PC-9 (cell line): ENCODE measurements around the gene RGS18. TPM values are rescaled to one million over a fixed set of nuclear protein-coding genes. Genes with fewer than 3 reads are reported as not detected.
A peak's percentile ranks its signal among the peaks of the same experiment; 100 is the strongest.

Experiments used
- BruUV-seq: library from RNA; stranded (reverse); fragments of 400-500 nt; replicated peaks from 2 replicates; lab custom pipeline; 2021; lab: Mats Ljungman, UMichigan
- CTCF ChIA-PET: fragments of 300-600 bp; sonication (Branson Sonifier 250); formaldehyde crosslinking; loops from one replicate; lab custom pipeline; 2022; ENCODE audit warnings: antibody characterized with exemption; lab: Charles Lee
- POLR2A ChIA-PET: fragments of 300-600 bp; sonication (Branson Sonifier 250); formaldehyde crosslinking; loops from one replicate; lab custom pipeline; 2022; ENCODE audit warnings: antibody characterized with exemption; ENCODE audit not compliant: unreplicated experiment; lab: Charles Lee
- DNase-seq, 2 experiments: peaks; one replicate each; pipeline versions ENCODE4 v3.0.0 to v3.0.0-alpha.2; 2015 to 2022; ENCODE audit warnings: mixed read lengths in 1 of 2
- H2AFZ ChIP-seq: fragments of 200-600 bp; sonication (generic); 2 replicates; pipeline ENCODE4 v1.8.1; 2017; ENCODE audit warnings: antibody characterized with exemption
- H3F3A ChIP-seq: fragments of 200-600 bp; sonication (generic); 2 replicates; pipeline ENCODE4 v1.8.1; 2017; ENCODE audit warnings: antibody characterized with exemption, mild to moderate bottlenecking, low read depth; ENCODE audit not compliant: insufficient read depth
- H3K27ac ChIP-seq: fragments of 200-600 bp; sonication (generic); 2 replicates; pipeline ENCODE4 v1.6.1; 2016; ENCODE audit warnings: mixed run types
- H3K27me3 ChIP-seq: fragments of 200-600 bp; sonication (generic); 2 replicates; pipeline ENCODE4 v1.6.1; 2016; ENCODE audit warnings: low read depth, mixed run types; ENCODE audit not compliant: insufficient read depth
- H3K36me3 ChIP-seq: fragments of 200-600 bp; sonication (generic); 2 replicates; pipeline ENCODE4 v1.6.1; 2016; ENCODE audit warnings: low read depth, mixed run types
- H3K4me1 ChIP-seq: fragments of 200-600 bp; sonication (generic); replicated peaks from 2 replicates; pipeline ENCODE4 v1.6.1; 2016; ENCODE audit warnings: mixed run types; ENCODE audit not compliant: insufficient read depth
- H3K4me2 ChIP-seq: fragments of 200-600 bp; sonication (generic); 2 replicates; pipeline ENCODE4 v1.6.1; 2017; ENCODE audit warnings: mixed run types
- H3K4me3 ChIP-seq: fragments of 200-600 bp; sonication (generic); 2 replicates; pipeline ENCODE4 v1.6.1; 2016; ENCODE audit warnings: mixed run types
- H3K79me2 ChIP-seq: fragments of 200-600 bp; sonication (generic); 2 replicates; pipeline ENCODE4 v1.6.1; 2017; ENCODE audit warnings: low read depth, mixed run types
- H3K9me2 ChIP-seq: fragments of 200-600 bp; sonication (generic); 2 replicates; pipeline ENCODE4 v1.8.1; 2017; ENCODE audit warnings: mild to moderate bottlenecking; ENCODE audit not compliant: insufficient read depth
- H3K9me3 ChIP-seq: fragments of 200-600 bp; sonication (generic); 2 replicates; pipeline ENCODE4 v1.8.1; 2016; ENCODE audit warnings: low read depth; ENCODE audit not compliant: insufficient read depth
- H4K20me1 ChIP-seq: fragments of 200-600 bp; sonication (generic); 2 replicates; pipeline ENCODE4 v1.8.1; 2017; ENCODE audit not compliant: insufficient read depth
- CTCF ChIP-seq: fragments of 200-600 bp; sonication (generic); conservative IDR thresholded peaks from 2 replicates; pipeline ENCODE4 v1.6.1; 2017; ENCODE audit warnings: mixed run types, antibody characterized with exemption, mild to moderate bottlenecking, moderate library complexity
- EZH2 ChIP-seq: fragments of 200-600 bp; sonication (generic); IDR thresholded peaks from 2 replicates; pipeline ENCODE4 v1.8.0; 2017; ENCODE audit warnings: antibody characterized with exemption, low read depth
- intact Hi-C: fragments of 100-400 bp; cut with micrococcal nuclease; formaldehyde crosslinking; loops from one replicate; pipeline ENCODE4 v1.10.0; 2022; ENCODE audit not compliant: unreplicated experiment
- total RNA-seq: library from RNA; stranded (reverse); gene quantifications from 2 replicates; pipeline ENCODE4 v1.2.3, GENCODE V29; 2021

RGS18 gene
- total RNA-seq, 1 experiment from 2014 or later = not detected

- H2AFZ ChIP-seq = no peak overlapping the region; the same call in 1 of the 2 replicates
- H3F3A ChIP-seq = no peaks in the 10 kb centered on the region
- POLR2A ChIA-PET = no interaction called here
- CTCF ChIA-PET = no interaction called here
- H3K27me3 ChIP-seq = no peaks in the 10 kb centered on the region
- H4K20me1 ChIP-seq = no peaks in the 10 kb centered on the region
- intact Hi-C loops = no loop called here
- BruUV-seq = no TSS peak
- TF ChIP-seq CTCF (no peak), EZH2 (no peak)
- H3K9me3 ChIP-seq = no peaks in the 10 kb centered on the region
- no peaks in the 10 kb centered on the region for H3K79me2 ChIP-seq
- no peak overlapping the region for H3K4me3 ChIP-seq
- DNase-seq = no peak
- no peak overlapping the region for H3K4me2 ChIP-seq
- H3K4me1 ChIP-seq = no peaks in the 10 kb centered on the region
- H3K36me3 ChIP-seq = no peaks in the 10 kb centered on the region
- H3K9me2 ChIP-seq = no peaks in the 10 kb centered on the region
- no peak overlapping the region for H3K27ac ChIP-seq
These were observed 9.8 kb downstream of the RGS18 start for GRCh38 chr1:192167911-192168700.

GRCh38 chr1:192168964-192169363, 10.7 kb downstream of the RGS18 start:
- TF ChIP-seq CTCF (no peak), EZH2 (no peak)
- BruUV-seq = no TSS peak
- H4K20me1 ChIP-seq = no peaks in the 10 kb centered on the region
- H3K36me3 ChIP-seq = no peaks in the 10 kb centered on the region
- no peaks in the 10 kb centered on the region for H3K27me3 ChIP-seq
- no peak for DNase-seq
- H3K9me3 ChIP-seq = no peaks in the 10 kb centered on the region
- intact Hi-C loops = no loop called here
- ChIA-PET POLR2A (no interaction called here), CTCF (no interaction called here)
- no peaks in the 10 kb centered on the region for H3K79me2 ChIP-seq
- H3K4me2 ChIP-seq = no peak overlapping the region
- no peaks in the 10 kb centered on the region for H3K4me1 ChIP-seq
- H3K9me2 ChIP-seq = no peaks in the 10 kb centered on the region
- no peaks in the 10 kb centered on the region for H3F3A ChIP-seq
- H2AFZ ChIP-seq = 0 out of 2 replicates have a peak overlapping the region, but pooled peaks have one; percentile 60
- H3K27ac ChIP-seq = no peak overlapping the region
- no peak overlapping the region for H3K4me3 ChIP-seq

GRCh38 chr1:192170196-192170984, 12.1 kb downstream of the RGS18 start:
- Histone ChIP-seq H3K79me2 (no peaks in the 10 kb centered on the region), H3K27me3 (no peaks in the 10 kb centered on the region), H3K4me1 (no peaks in the 10 kb centered on the region), H2AFZ (no peak overlapping the region), H4K20me1 (no peaks in the 10 kb centered on the region), H3K27ac (no peak overlapping the region), H3K4me3 (no peak overlapping the region), H3K9me3 (no peaks in the 10 kb centered on the region), H3K36me3 (no peaks in the 10 kb centered on the region), H3K9me2 (peaks cover 4% of the 10 kb centered on the region; the same call in 1 of the 2 replicates), H3K4me2 (no peak overlapping the region), H3F3A (no peaks in the 10 kb centered on the region)
- POLR2A ChIA-PET = interaction anchor here (0.7 kb wide), 1 partner anchor 980 kb away, joined by 7 read pairs; no protein-coding TSS in a partner anchor
- CTCF ChIA-PET = no interaction called here
- no peak for DNase-seq
- intact Hi-C loops = no loop called here
- TF ChIP-seq CTCF (no peak), EZH2 (no peak)
- BruUV-seq = no TSS peak
